Right lobe of liver (tissue), 6 donors: Measurements from ENCODE around the gene SLFN13. TPM values are rescaled to one million over a fixed set of nuclear protein-coding genes. Genes with fewer than 3 reads are reported as not detected.
"Not testable (repeated sequence)": the region's sequence is repeated elsewhere in the genome, so short reads cannot be mapped to it uniquely, and the experiment has no call there.

Source experiments
- ATAC-seq, 4 donors: fragments of 200-7000 bp; cut with Tn5 transposase; one replicate each; pipeline ENCODE4 v1.9.1; 2020; ENCODE audit warnings: mild to moderate bottlenecking in 4 of 4, moderate library complexity in 4 of 4
- DNase-seq, 3 donors: peaks; one replicate each; pipeline ENCODE4 v3.0.0-alpha.2; 2020
- H3K27ac ChIP-seq, 3 donors: fragments of 200-600 bp; one replicate each; pipeline ENCODE4 v1.8.0; 2022
- H3K27me3 ChIP-seq, 2 donors: fragments of 200-600 bp; one replicate each; pipeline ENCODE4 v1.8.0; 2022
- H3K36me3 ChIP-seq, 4 donors: fragments of 200-600 bp; sonication (generic) in 1 of 4; one replicate each; pipeline versions ENCODE4 v1.5.1 to v1.8.0; 2017 to 2022; ENCODE audit warnings: control low read depth in 1 of 4
- H3K4me1 ChIP-seq, 4 donors: fragments of 200-600 bp; sonication (generic) in 1 of 4; one replicate each; pipeline versions ENCODE4 v1.5.1 to v1.8.0; 2017 to 2022; ENCODE audit warnings: control low read depth in 1 of 4
- H3K4me3 ChIP-seq, 3 donors: fragments of 200-600 bp; one replicate each; pipeline ENCODE4 v1.8.0; 2022
- H3K9me3 ChIP-seq, 4 donors: fragments of 200-600 bp; sonication (generic) in 1 of 4; one replicate each; pipeline versions ENCODE4 v1.5.1 to v1.8.0; 2017 to 2022; ENCODE audit warnings: control low read depth in 1 of 4
- CTCF ChIP-seq, 4 donors: fragments of 200-600 bp in 3 of 4; fragments of 450-650 bp in 1 of 4; IDR thresholded peaks; one replicate each; pipeline versions ENCODE4 v1.5.1 to v1.8.0; 2016 to 2022; ENCODE audit warnings: antibody characterized with exemption in 4 of 4, mild to moderate bottlenecking in 2 of 4
- POLR2A ChIP-seq: fragments of 450-650 bp; IDR thresholded peaks from one replicate; pipeline ENCODE4 v1.6.1; 2017; ENCODE audit warnings: antibody characterized with exemption, mild to moderate bottlenecking
- WGBS: methylation state at CpG from one replicate; pipeline ENCODE4 v1.1.6; 2018; ENCODE audit warnings: low coverage, low lambda C conversion rate; ENCODE audit not compliant: insufficient coverage; ENCODE audit errors: missing lambda C conversion rate; 5-methylcytosine and 5-hydroxymethylcytosine counted together
- intact Hi-C, 2 donors: fragments of 100-400 bp; cut with DNase I; formaldehyde crosslinking; loops; one replicate each; pipeline versions ENCODE4 v1.11.2 to v1.14.1; 2022
- total RNA-seq, 6 experiments: library from RNA; depleted of rRNA in 2 of 6; stranded (reverse); fragments of >200 nt in 2 of 6; fragmentation: NEBNext Ultra II Directional in 3 of 6; extraction: Animal tissue kit (Norgen Biotek cat#: 25700) in 3 of 6; gene quantifications; one replicate each; pipeline versions ENCODE4 v1.1.0 to v1.2.4, GENCODE V29; 2016 to 2023
- donor health status: DM: no; HTN: yes; CAD: no.
- donor health status: DM: no; HTN: no; CAD: no.
- donor health status: DM: no; HTN: no; CAD: no.
- donor health status: DM: no; HTN: yes; CAD: no.
- donor health status: DM: no; HTN: yes; CAD: no.

SLFN13 gene
- total RNA-seq, 6 experiments from 2014 or later: 0.68 to 4.1 (median 1.8) TPM

DNA sequence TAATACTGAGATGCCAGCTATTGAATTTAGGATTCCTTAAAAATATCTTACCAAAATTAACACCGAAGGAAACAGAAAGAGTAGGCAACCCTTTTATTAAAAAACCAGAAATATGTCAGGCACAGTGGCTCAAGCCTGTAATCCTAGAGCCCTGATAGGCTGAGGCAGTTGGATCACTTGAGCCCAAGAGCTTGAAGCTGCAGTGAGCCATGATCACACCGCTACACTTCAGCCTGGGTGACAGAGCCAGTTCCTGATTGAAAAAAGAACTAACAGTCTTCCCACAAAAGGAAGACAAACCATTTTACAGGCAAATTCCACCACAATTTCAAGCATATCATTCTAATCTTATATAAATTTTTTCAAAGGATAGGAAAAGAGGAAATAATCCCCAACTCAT is 31.9 kb downstream of the SLFN13 start:
- no peaks in the 10 kb centered on the region for H3K4me1 ChIP-seq
- H3K27me3 ChIP-seq: no peaks in the 10 kb centered on the region
- no peaks in the 10 kb centered on the region for H3K9me3 ChIP-seq
- no peak overlapping the region for H3K4me3 ChIP-seq
- TF ChIP-seq CTCF (IDR thresholded peaks at IDR 0.05) (no peak), POLR2A (no peak)
- no peak overlapping the region for H3K27ac ChIP-seq
- WGBS: 79% methylated on average over 2 of the region's 2 CpGs
- H3K36me3 ChIP-seq: peaks cover 0 to 10% (median 0%) of the 10 kb centered on the region in 4 donors
- intact Hi-C loops: no loop called here
- DNase-seq (no peak), ATAC-seq (no peak)

GRCh38 chr17:35414707-35415106 is 33.9 kb downstream of the SLFN13 start:
- H3K27ac ChIP-seq, H3K9me3 ChIP-seq, H3K27me3 ChIP-seq, H3K4me3 ChIP-seq, H3K36me3 ChIP-seq, H3K4me1 ChIP-seq, DNase-seq, intact Hi-C loops, ATAC-seq: not testable (repeated sequence)
- WGBS: 51% methylated on average over 2 of the region's 2 CpGs

- DNase-seq: no peak
- Histone ChIP-seq H3K4me1 (no peaks in the 10 kb centered on the region), H3K36me3 (peaks cover 0 to 4% (median 0%) of the 10 kb centered on the region in 4 donors), H3K27ac (no peak overlapping the region), H3K4me3 (no peak overlapping the region), H3K9me3 (no peaks in the 10 kb centered on the region), H3K27me3 (no peaks in the 10 kb centered on the region)
- ATAC-seq: no peak
- 62% methylated on average over 1 of the region's 1 CpG for WGBS
- TF ChIP-seq CTCF (IDR thresholded peaks at IDR 0.05) (no peak), POLR2A (no peak)
- intact Hi-C loops: no loop called here
These were observed 34.3 kb downstream of the SLFN13 start for GRCh38 chr17:35414247-35414646.

- intact Hi-C loops: no loop called here
- DNase-seq: no peak
- Histone ChIP-seq H3K36me3 (no peaks in the 10 kb centered on the region), H3K4me1 (no peaks in the 10 kb centered on the region), H3K27ac (no peak overlapping the region), H3K4me3 (no peak overlapping the region), H3K9me3 (no peaks in the 10 kb centered on the region), H3K27me3 (no peaks in the 10 kb centered on the region)
- 83% methylated on average over 21 of the region's 26 CpGs for WGBS
- no peak for TF ChIP-seq POLR2A
- no peak for TF ChIP-seq CTCF (IDR thresholded peaks at IDR 0.05)
- no peak for ATAC-seq
These were observed 41.0 kb downstream of the SLFN13 start for GRCh38 chr17:35407531-35407930.

DNA sequence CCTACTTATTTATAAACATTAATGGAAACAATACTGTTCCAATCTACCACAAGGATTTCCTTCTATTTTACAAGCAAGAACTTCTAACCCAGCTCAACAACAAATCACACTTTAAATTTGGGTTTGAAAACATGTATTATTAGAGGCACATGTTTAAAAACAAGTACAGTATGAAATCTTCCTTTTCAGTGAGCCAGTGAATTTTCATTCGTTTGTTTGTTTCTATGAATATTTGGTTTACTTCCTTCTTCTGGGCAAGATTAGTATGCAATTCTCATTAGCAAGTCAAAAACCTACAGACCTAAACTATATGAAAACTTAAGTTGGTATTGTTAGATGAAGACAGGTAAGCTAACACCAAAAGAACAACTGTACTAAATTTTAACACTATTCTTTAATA is 42.0 kb downstream of the SLFN13 start:
- H3K4me1 ChIP-seq: no peaks in the 10 kb centered on the region
- no peaks in the 10 kb centered on the region for H3K27me3 ChIP-seq
- H3K36me3 ChIP-seq: no peaks in the 10 kb centered on the region
- H3K9me3 ChIP-seq: no peaks in the 10 kb centered on the region
- H3K27ac ChIP-seq: no peak overlapping the region
- DNase-seq: no peak
- H3K4me3 ChIP-seq: no peak overlapping the region
- WGBS: 33% methylated on average over 1 of the region's 1 CpG
- intact Hi-C loops: no loop called here
- TF ChIP-seq CTCF (IDR thresholded peaks at IDR 0.05) (no peak), POLR2A (no peak)
- ATAC-seq: no peak
